ENCODE data around the gene EIF3A.

EIF3A gene

DNA sequence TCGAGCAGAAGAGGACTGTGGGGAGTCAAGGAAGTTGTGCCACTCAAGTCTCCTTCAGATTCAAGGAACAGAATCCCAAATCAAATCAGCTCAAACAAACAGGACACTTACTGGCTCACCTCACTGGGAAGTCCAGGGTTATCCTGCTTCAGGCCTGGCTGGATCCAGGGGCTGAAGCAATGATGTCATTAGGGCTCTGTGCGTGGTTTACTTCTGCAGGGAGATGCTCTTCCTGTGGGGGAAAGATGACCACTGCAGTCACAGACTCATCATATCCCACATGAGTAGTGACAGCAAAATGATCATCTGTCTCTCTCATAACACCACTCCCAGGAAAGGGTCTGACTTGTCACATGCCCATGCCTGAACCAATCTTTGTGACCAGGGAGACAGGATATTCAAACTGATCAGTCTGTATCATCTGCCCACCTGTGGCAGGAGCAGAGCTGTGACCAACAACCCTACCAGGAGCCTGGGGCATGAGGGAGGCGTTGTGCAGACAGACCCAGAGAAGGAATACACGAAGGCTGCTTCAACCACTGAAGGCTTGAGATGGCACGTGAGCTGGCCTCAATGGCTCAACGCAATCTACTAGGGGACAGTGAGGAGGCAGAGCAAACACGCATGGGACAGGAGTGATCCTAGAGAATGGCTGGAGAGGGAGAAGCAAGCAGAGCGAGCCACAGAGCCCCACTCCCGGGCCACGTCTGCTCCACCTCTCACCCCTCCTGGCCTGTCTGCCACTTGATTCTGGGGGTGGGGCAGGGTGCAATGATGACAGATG is 78.7 kb downstream of the EIF3A start:
- no peak for DNase-seq

DNA sequence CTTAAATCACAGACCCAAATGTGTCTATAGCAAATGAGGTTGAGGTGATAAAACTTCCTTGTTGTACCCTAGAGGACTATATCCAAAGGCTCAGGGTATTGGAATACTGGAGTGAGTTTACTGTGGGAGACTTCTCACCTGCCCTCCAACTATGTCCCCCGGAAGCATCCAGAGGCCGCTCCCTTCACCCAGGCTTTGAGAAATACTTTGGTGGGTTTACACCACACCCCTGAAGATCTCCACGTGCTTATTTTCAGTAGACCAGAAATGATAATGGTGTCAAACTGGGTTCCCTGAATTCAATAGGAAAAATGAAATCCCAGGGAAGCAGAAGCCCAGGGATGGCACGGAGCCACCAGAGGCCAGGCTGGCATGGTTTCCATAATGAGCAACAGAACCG is 82.4 kb downstream of the EIF3A start:
- DNase-seq = no peak

DNA sequence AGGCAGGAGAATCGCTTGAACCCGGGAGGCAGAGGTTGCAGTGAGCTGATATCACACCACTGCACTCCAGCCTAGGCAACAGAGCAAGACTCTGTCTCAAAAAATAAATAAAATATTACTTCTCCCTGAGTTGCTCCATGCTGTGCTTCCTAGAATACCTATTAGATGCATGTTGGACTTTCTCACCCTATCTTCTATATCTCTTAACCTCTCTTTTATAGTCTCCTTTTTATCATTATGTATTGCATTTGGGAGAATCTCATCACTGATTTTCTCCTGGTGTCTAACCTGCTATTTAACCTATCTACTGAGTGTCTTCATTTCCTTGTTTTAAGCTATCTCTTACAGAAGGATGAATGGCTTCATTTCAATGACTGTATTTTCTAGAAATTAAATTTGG is 83.2 kb downstream of the EIF3A start:
- DNase-seq = no peak

DNA sequence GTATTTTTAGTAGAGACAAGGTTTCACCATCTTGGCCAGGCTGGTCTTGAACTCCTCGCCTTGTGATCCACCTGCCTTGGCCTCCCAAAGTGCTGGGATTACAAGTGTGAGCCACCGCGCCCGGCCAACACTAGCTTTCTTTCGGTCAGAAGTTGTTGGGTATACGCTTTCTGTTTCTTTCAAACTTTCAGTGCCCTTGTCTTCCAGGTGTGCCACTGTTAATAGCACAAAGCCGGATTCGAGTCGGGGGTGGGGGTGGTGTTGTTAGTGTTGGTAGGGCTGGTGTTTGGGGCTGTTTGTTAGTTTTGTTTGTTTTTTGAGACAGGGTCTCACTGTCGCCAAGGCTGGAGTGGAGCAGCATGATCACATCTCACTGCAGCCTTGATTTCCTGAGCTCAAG is 84.9 kb downstream of the EIF3A start:
- DNase-seq = no peak

DNA sequence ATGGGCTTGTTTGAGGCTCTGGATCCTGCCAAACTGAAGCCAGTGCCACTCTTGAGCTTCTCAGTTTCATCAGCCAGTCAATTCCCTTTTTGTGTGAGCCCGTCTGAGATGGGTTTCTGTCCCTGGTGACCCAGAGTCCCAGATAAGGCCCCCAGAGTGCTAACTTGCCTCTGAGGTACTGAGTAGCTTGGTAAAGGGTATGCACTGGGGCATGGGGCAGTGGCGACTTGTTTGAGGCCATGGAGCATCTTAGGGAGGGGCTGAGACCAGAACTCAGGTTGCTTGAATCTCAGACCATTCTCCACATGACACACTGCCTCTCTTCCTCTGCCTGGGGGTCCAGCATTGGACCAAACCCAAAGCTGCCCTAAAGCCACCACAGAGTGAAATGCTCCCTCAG is 86.3 kb downstream of the EIF3A start:
- DNase-seq = no peak

DNA sequence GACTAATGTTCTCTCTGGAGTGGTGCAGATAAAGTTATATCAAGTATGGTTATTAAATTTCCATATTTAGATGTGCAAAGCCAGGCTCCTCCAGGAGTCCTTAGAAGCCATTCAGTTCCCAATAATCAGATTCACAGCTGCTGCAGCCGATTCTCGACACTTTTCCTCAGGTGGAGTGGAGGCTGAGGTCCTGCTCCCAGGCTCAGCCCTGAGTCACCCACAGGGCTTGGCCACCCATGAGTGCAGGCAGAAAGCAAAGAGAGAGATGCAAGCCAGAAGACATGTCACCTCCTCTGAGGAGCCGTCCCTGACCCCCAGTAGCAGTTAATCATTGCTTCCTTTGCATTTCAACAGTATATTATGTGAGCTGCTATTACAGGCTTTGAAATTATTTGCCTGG is 87.4 kb downstream of the EIF3A start:
- no peak for DNase-seq

DNA sequence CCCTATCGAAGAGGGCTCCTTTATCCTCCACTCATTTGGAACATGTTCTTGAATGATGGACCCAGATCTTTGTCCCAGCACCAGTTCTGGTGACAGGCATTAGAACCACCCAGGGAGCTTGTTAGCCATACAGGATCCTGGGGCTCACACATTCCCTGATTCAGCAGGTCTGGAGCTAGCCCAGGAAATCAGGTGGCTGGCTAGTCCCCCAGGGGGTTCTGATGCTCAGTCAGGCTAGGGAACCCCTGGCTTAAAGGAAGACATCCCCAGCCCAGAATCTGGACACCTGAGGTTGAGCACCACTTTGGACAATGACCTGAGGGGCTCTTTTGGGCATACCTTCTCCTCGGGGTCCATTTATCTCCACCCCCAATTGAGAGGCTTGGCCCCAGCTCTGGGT is 88.1 kb downstream of the EIF3A start:
- DNase-seq = no peak

DNA sequence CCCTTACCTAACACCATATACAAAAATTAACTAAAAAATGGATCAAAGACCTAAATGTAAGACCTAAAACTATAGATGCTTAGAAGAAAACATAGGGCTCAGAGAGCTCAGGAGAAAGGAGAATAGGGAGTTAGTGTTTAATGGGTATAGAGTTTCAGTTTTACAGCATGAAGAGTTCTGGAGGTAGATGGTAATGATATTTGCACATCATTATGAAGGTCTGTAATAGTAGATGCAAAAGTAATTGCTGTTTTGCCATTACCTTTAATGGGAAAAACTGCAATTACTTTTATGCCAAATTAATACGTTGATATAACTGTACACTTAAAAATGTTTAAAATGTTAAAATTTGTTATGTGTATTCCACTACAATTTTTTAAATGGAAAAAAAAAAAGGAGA is 90.3 kb downstream of the EIF3A start:
- peak; percentile 30 for DNase-seq

DNA sequence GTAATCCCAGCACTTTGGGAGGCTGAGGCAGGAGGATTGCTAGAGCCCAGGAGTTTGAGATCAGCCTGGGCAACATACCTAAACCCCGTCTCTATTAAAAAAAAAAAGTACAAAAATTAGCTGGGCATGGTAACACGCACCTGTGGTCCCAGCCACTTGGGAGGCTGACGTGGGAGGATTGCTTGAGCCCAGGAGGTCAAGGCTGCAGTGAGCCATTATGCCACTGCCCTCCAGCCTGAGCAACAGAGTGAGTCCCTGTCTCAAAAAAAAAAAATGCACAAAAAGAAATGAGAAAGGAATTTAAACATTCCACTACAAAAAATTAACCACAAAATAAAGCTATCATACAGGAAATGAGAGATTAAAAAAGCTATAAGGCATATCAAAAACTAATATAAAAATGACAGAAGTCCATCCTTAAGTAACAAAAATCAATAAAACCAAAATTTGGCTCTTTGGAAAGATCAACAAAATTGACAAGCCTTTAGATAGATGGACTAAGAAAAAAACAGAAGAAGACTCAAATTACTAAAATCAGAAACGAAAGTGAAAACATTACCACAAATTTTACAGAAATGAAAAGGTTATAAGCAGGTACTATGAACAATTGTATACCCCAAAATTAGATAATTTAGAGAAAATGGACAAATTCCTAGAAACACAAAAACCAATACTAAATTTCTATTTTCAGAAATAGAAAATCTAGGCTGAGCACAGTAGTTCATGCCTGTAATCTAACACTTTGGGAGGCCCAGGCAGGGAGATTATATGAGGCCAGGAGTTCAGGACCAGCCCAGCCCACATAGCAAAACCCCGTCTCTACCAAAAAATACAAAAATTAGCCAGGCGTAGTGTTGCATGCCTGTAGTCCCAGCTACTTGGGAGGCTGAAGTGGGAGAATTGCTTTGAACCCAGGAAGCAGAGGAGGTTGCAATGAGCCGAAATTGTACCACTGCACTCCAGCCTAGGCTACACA is 93.5 kb downstream of the EIF3A start:
- no peak for DNase-seq

DNA sequence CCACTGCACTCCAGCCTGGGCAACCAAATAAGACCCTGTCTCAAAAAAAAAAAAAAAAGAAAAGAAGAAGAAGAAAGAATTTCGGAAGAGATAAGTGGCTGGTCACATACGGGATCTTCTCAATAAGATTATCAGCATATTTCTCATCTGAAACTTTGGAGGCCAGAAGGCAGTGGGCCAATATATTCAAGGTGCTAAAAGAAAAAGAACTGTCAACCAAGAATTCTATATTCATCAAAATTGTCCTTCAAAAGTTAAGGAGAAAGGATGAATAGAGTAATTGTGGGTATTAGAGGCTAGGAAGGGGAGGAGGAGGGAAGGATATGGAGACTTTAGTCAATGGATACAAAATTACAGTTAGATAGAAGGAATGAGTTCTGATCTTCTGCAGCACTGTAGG is 95.0 kb downstream of the EIF3A start:
- DNase-seq = no peak
